ENCODE data around the gene FRMPD4.

The FRMPD4 gene

DNA sequence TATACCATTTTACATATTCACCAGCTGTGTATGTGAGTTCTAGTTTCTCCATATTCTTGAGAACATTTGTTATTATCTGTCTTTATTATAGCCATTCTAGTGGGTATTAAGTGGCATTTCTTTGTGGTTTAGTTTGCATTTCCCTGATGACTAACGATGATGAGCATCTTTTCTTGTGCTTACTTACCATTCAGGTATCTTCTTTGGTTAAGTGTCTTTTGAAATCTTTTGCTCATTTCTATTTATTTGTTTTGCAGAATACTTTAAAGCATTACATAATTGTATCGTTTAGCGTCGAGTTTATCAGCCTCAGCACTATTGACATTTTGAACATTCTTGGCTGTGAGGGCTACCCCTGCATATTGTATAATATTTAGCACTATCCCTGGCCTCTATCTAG is 85.4 kb downstream of the FRMPD4 start:
- DNase-seq: no peak

DNA sequence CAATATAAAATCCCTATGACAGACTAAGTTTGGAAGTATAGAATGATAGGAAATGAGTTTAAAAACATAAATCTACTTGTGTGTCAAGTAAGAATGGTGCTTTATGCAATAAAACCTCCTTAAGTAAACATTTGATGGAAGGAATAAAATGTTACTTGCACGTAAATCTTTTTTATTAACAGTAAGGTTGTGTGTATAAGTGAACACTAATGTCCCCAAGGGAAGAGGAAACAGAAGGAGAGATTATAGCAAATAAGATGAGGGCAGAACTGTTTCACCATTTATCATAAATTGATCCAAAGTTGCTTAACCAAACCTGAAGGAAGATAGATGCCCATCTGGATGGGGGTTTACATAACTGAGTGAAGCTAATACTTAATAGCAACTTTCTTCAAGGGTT is 86.8 kb downstream of the FRMPD4 start:
- no peak for DNase-seq

DNA sequence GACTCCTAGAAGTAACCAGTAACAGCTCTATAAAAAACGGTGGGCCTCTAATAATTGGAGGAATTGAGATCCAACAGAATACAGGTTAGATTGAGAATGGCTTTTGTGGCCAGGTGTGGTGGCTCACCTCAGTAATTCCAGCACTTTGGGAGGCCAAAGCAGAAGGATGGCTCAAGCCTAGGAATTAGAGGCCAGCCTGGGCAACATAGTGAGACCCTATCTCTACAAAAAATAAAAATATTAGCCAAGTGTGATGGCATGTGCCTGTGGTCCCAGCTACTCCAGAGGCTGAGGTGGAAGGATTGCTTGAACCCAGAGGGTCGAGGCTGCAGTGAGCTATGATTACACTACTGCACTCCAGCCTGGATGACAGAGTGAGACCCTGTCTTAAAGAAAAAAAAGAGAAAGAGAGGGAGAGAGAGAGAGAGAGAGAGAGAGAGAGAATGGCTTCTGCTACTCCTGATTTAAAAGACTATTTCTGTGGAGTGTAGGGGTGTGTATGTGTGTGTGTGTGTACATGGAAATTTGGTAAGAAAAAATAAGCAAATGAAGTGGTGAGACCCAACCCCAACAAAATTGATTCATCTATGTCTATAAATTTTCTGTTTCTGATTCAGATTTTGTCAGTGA is 89.3 kb downstream of the FRMPD4 start:
- no peak for DNase-seq

DNA sequence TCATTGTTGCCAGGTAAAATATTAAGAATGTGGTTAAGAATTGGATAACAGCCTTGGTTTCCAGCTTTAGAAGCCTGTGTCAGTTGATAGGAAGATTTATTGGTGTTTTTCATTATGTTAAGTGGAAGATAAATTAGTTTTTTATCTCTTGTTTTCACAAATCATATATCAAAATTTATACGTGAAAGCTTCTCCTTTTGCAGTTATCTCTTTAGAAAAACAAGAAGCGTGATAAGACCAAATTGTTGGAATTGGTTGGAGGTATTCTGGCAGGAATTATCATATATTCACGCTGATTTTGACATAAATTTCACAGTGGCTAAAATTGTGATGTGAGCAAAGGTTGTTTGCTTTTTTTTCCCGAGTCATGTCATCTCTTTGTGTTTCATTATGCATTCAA is 90.6 kb downstream of the FRMPD4 start:
- DNase-seq: no peak

DNA sequence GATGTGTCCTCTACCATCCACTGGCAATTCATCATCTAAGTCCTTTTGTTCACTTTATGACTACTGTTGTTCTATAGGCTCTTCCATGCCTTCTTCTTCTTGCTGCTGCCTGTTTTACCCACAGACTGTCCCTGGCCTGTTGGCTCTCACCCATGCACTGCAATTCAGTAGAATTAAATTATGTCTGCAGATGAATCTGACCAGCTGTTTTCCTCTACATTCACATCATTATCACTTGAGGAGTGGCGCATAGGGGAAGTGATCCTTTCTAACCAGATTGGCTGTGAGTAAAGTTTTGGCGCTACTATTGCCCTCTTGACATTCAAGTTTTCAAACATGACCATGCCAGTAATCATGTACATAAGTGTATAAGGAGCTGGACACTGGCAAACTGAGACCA is 91.7 kb downstream of the FRMPD4 start:
- DNase-seq: no peak

DNA sequence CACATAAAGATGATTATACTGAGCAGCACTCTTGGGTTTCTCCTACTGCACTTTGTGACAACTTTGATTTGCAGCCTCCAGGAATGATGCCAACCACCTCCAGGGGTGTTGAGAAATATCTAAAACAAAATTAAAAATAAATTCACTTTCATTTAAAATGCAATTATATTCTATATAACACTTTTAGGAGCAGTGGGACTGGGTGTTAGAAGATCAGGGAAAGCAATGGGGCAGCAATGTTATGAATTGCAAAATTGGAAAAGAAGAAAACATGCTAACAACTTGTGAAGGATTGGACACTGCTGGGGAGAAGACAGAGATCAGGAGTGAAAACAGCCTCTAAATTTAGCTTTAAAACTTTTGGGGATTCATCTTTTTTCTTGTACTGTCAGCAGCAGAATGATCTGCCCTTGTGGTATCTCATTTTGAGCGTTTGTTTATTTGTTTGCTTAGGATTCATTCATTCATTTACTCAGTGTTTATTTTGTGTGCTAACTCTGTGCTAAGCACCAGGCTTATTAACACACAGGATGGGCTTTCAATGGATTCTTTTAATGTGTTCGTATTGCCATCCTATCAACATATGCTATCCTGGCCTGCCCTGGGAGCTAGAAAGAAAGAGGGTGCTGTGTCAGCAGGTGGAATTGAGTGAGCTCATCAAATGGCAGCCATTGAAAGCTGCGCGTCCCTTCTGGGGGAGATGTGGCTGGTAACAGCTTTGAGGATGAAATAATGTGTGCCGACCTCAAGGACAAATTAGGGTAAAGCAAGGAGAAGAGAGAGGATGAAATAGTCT is 96.5 kb downstream of the FRMPD4 start:
- DNase-seq: no peak

DNA sequence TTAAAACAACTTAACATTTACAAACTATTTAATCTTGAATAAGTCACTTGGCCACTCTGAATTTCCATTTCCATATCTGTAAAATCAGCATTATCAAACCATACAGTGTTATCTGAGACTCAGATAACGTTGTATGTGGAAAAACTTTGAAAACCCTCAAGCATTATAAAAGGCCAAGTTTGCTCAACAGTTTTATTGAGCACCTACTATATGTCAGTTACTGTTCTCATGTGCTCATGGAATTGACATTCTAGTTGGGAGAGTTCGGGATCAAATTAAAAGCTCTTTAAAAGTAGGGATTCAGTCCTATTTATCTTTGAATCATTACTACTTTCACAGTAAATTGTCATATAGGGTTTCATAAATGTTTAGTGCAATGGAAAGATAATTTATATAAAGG is 97.9 kb downstream of the FRMPD4 start:
- DNase-seq: no peak

DNA sequence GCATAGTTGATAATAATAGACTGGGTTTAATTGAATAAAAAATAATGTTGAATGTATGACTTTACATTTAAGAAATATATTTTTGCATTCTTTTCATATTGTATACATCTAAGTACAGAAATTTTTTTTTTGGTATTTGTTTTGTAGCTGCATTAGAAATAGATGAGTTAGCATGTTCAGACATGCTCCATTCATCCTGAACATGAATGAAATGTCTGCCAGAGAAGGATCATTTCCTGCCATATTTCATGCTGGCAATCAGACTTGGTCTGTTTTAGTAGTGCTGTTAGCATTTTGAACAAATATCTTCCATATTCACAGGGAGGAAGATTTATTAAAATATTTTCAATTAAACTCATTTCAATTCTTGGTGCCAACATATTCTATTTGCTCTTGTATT is 98.9 kb downstream of the FRMPD4 start:
- DNase-seq: no peak

DNA sequence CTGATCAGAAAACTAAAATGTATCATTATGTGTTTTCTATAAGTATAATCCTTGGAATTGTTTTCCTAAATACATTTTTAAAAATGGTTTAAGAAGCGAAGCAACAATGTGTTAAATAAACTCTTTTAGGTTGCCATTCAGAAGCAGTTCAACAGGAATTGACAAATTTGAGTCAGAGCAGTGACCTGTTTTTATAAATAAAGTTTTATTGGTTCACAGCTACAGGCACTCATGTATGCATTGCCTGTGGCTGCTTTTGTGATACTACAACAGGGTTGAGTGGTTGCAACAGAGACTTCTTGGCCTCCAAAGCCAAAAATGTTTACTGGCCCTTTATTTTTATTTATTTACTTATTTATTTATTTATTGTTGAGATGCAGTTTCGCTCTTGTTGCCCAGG is 99.5 kb downstream of the FRMPD4 start:
- DNase-seq: no peak

DNA sequence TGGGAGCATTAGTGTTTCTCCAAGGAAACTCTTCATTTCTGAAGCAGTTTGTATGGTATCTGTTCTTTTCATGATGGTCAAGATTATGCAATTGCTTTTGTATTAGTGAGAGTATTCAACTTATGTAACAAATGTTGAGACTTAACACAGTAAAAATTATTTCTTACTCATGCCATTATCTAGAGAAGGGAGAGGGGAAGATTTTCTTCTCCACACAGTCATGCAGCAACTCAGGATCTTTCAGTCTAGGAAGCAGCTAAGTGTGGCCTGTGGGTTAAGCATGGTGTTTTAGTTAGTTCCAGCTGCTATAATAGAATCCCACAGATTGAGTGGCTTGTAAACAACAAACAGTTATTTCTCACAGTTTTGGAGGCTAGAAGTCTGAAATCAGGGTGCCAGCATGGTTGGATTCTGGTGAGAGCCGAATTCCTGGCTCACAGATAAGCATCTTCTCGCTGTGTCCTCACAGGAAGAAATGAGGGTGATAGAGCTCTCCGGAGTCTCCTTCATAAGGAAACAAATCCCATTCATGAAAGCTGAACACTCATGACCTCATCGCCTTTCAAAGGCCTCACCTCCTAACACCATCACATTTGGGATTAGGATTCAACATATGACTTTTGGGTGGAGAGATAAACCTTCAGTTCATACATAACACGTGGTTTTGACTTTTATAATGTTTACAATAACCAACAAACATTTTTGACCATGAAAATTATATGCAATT is 101.2 kb downstream of the FRMPD4 start:
- DNase-seq: no peak

DNA sequence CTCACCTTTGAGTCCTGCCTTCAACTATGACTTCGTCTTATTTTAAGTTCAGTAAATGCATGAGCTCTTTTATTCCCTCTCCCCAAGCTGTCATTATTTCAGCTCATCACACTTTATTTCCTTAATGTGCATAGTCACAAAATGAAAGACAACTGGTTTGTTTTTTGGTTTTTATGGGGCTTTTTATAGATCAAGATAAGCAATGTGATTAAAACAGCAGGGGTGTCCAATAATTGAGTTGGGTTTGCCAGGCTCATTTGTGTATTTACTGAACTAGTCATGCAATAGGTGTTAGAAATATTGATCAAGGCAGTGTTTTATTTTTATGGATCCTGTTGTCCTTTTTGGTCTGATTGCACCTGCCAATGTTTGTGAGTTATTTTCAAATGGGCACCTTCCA is 102.2 kb downstream of the FRMPD4 start:
- no peak for DNase-seq

DNA sequence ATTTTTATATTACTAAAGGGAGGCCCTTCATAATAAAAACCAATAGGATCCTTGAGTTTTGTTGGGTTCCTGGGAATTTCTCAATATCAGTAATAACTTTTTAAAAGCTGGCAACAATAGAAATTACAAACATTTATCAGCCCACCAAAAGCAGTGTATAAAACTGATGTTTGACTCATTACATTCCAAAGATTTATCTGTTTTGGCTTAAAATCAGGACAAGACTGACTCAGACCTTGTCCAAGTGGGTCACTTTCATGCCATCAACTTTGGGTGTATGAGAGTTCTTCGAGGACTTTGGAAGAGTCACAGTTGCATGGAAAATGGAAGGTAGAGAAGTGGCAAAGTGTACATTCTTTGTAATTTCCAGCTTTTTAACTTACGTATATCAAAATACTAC is 102.8 kb downstream of the FRMPD4 start:
- no peak for DNase-seq

DNA sequence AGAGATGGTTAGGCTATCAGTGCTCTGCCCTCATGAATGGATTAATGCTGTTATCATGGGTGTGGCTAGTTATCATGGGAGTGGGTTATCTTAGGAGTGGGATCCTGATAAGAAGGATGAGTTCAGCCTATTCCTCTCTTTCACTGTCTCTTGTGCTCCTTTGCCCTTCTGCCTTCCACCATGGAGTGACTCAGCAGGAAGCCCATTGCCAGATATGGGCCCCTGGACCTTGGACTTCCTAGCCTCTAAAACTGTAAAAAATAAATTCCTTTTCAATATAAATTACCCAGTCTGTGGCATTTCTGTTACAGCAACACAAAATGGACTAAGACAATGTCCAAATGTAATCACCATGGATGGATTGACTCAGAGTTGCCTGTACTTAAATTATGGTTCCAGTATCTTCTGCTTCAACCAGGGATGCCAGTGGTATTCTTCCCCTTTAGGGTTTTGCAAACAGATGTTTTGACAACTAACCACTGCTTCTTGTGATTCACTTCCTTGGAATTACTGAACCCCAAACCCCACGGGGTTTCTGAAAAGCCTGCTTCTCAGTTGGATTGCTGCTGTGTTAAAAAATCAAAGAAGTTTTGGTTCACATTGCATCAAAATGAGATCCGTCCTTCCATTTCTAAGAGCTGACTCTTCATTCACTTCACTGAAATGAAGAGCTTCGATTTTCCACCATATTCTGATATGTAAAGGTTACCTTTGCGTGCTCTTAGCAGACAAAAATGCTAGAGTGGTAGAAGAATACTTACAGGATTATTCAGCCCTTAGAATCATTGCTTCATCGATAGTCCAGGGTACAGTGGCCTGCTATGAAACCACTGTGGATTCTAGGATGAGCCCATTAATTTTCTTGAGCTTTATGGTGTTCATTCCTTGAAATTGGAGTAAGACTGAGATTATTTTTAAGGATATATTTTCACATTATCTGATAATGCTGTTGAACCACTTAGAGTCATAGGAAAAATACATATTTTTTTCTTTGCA is 107.7 kb downstream of the FRMPD4 start:
- no peak for DNase-seq

DNA sequence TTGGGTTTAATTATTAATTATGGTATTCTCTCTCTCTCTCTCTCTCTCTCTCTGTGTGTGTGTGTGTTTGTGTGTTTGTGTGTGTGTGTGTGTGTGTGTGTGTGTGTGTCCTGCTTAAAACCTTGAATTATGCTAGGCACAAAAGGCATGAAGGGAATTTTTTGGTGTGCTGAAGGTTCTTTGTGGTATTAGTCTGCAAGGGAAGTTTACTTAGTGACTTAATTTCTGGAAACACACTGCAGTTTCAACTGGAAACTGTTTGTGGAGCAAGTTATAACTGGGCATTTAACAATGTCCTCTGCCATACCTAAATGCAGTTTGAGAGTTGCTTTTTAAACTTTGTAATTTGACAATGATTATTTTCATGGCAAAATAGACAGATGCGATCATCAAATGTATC is 111.7 kb downstream of the FRMPD4 start:
- DNase-seq: no peak

DNA sequence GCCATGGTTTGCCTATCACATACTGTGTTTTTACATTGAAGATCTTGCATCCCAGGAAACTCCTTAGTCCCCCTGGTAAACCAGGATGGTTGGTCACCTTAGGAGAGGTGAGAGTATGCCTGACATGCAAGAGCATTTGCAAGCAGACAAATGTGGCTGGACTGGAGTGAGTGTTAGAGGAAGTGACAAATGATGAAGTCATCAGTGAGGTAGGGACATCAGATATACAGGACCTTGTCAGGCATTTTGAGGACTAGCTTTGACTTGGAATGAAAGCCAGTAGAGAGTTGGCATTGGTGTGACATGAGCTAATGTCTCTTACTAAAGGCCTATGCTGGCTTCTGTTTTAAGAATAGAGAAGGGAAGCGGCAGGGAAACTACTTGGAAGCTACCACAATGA is 124.9 kb downstream of the FRMPD4 start:
- DNase-seq: no peak

DNA sequence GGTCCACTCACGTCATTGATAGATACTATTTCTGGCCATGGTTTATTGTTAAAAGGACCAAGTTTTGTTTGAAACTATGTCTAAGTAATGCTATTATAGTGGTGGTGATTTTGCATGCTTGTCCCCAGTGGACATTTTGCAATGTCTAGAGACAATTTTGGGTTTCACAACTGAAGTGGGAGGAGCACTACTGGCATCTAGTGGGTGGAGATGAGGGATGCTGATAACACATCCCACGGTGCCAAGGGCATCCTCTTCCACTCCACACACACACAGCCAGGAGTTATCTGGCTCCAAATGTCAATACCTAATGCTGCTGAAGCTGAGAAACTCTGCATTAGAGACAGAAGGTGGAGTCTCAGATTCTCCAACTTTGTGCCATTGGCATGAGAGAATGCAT is 131.2 kb downstream of the FRMPD4 start:
- no peak for DNase-seq

DNA sequence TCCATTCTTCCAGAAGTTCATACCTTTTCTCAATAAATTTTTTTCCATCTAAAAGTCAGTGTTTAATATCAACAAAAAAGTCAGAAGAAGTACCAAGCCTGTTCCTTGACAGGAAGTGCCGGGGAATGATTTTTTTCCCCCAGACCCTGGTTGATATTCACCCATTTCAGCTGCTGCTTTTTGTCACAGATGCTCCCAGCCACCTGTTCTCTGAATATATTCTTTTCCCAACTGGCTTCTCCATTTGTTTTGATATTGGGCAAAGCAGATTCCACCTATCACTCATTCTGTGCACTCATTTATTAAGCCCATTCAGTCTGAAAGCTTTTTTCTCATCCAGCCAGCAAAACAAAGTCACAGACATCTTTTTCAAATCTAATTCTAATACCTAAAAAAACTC is 139.9 kb downstream of the FRMPD4 start:
- no peak for DNase-seq

DNA sequence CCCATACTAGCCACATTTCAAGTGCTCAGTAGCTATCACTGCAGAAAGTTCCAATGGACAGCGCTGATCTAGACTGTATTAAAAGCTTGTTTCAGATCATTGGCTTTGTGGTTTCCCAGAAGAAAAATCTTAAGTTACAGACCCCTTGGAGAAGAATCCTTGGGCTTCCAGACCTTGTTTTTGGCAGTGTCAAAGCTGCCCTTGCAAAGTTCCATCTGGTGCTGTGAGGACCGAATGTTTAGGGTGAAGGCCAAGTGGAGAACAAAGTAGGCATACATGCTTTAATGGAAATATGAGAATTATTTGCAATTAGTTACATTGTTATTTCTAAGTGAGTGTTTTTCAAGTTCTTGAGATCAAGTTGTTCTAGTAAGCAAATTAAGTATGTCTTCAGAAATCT is 144.7 kb downstream of the FRMPD4 start:
- no peak for DNase-seq

DNA sequence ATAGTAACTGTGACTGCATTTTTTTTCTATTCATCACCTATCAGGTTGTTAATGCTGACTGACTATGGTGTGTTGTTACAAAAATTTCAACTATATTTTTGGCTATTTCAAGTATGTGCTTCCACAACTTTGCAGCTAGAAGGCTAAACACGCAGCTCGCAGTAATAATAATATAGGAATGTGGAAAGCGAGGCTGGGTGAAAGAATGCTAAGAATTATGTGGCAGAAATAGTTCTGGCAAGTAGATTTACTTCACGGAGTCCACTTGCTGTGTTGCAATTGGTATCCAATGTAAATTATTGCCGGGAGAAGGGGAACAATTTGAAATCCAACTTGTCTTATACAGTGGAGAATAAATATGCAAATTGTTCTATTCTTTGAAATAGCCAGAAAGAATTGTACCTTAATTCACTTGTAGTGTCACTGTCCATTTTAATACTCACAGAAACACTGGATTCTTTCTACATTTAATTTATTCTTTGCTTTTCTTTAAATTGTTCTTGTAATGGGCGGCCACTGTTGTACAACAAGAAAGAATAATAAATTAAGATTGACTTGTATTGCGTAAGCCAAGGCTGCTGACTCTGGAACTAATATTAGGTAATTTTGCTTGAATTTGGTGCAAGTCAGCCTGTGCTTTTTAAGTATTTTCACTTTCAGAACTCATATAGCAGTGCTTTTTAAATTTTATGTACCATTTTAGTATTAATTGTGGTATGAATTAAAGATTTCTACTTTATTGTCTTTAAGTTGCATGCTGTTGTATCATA is 154.9 kb downstream of the FRMPD4 start:
- DNase-seq: no peak

DNA sequence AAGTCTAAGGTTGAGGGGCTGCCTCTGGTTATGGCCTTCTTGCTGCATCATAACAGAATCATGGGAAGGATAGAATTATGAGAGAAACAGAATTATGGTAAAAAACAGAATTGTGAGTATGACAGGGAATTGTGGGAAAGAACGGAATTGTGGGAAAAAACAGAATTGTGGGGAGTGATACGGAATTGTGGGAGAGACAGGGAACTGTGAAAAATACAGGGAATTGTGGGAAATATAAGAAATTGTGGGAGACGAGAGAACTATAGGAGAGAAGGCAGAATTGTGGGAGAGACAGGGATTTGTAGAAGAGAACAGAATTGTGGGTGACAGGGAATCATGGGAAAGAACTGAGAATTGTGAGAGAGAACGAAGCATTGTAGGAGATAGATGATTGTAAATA is 159.1 kb downstream of the FRMPD4 start:
- DNase-seq: no peak

DNA sequence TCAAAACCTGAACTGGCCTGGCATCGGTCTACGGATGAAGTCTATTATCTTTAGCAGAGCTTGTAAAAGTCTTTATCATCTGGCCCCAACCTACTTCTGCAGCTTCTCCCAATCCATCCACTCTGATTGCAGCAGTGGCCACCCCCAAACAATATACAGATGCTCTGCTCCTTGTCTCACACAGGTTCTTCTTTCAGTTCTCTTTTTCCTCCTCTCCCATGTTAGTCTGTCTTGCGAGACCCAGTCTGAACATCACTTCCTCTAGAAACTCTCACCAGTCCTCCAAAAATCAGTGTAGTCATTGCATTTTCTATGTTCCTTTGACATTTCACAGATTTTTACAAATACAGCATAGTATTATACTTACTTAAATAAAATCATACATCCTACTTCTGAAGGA is 163.0 kb downstream of the FRMPD4 start:
- no peak for DNase-seq

DNA sequence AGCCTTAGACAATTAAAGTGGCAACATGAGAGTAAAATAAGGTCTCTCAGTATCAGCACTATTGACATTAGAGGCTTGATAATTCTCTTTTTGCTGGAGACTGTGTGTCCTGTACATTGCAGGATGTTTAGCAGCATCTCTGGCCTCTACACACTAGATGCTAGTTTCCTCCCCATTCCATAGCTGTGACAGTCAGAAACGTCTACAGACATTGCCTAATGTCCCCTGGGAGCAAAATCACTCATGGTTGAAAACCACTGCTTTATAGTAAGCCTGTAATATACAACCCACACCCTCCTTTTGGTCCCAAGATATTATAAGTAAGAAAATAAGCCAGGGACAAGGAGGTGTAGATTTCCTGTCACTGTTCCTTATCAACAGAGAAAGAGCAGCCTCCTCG is 166.0 kb downstream of the FRMPD4 start:
- no peak for DNase-seq

All from OCI-M1 (cell line).